ENCODE measurements around the gene EFCAB6.

DNA sequence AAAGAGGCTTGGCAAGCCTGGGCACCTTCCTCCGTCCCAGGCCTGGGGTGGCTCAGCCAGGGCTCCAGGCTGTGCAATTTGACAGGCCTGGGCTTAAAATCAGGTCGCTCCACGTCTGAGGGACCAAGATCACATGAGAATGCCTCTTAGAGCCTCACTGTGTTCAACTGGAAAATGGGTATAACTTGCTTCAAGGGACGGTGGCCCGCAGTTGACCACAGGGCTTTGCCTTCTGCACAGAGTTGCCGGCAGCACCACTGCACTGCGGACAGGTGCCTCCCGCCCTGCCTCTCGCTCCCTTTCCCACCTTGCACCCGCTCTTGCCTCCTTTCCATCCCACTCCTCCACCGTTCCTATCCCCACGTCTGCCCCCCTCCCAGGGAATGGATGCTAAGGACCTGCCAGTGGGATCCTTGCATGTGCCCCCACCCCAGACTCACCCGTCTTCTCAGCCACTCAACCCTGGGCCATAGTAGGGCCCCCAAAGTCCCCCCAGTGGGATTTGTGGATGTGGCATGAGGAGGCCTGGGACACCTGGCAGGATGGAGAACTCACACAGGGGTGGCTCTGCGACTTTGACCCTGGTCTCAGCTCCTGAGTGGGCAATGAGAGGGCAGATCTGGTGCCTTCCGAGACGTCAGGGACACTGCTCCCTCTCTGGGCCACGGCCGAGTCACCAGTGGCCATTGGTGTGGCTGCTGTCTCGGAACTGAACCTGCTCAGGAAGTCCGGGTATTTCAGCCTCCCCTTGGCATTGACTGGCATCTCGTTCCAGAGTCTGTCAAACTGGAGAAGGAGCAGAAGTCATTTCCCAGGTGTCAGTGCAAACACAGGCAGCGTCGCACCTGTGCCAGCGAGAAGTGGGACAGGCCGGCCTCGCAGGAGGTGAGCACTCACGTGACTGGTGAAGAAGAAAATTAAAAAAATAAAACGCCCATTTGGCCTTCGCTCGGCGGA, 272.3 kb downstream of the EFCAB6 start:
- TF ChIP-seq, protein P1, sequence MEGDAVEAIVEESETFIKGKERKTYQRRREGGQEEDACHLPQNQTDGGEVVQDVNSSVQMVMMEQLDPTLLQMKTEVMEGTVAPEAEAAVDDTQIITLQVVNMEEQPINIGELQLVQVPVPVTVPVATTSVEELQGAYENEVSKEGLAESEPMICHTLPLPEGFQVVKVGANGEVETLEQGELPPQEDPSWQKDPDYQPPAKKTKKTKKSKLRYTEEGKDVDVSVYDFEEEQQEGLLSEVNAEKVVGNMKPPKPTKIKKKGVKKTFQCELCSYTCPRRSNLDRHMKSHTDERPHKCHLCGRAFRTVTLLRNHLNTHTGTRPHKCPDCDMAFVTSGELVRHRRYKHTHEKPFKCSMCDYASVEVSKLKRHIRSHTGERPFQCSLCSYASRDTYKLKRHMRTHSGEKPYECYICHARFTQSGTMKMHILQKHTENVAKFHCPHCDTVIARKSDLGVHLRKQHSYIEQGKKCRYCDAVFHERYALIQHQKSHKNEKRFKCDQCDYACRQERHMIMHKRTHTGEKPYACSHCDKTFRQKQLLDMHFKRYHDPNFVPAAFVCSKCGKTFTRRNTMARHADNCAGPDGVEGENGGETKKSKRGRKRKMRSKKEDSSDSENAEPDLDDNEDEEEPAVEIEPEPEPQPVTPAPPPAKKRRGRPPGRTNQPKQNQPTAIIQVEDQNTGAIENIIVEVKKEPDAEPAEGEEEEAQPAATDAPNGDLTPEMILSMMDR (IDR thresholded peaks at IDR 0.05; ENCODE audit: borderline replicate concordance, extremely low read depth, low read length, poor library complexity, severe bottlenecking): no peak
- TF ChIP-seq EZH2 (IDR thresholded peaks at IDR 0.05; ENCODE audit: borderline replicate concordance, low read depth, low read length, severe bottlenecking): no peak
